ENCODE results near the gene PRKCQ.

DNA sequence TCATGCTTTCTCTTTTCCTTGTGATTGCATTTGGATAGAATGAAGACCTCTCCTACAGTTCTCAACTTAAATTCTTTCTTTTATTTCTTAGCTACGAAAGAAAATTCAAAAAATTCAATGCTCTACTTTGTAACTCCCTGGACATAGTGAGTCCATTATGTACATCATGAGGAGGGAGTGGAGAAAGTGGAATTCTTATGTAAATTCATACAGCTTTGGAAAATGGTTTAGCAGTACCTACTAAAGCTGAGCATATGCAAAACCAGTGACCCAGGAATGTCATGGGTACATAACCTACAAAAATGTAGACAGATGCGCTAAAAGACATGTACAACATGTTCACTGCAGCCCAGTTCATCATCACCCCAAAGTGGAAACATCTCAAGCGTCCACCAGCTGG is 8.8 kb upstream of the PRKCQ start:
- TF ChIP-seq, protein P1, sequence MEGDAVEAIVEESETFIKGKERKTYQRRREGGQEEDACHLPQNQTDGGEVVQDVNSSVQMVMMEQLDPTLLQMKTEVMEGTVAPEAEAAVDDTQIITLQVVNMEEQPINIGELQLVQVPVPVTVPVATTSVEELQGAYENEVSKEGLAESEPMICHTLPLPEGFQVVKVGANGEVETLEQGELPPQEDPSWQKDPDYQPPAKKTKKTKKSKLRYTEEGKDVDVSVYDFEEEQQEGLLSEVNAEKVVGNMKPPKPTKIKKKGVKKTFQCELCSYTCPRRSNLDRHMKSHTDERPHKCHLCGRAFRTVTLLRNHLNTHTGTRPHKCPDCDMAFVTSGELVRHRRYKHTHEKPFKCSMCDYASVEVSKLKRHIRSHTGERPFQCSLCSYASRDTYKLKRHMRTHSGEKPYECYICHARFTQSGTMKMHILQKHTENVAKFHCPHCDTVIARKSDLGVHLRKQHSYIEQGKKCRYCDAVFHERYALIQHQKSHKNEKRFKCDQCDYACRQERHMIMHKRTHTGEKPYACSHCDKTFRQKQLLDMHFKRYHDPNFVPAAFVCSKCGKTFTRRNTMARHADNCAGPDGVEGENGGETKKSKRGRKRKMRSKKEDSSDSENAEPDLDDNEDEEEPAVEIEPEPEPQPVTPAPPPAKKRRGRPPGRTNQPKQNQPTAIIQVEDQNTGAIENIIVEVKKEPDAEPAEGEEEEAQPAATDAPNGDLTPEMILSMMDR (optimal IDR thresholded peaks at IDR 0.05 in 1 of 3, IDR thresholded peaks at IDR 0.05 in 1 of 3, conservative IDR thresholded peaks at IDR 0.05 in 1 of 3; ENCODE audit: extremely low read depth in 1 of 3, insufficient read depth in 2 of 3, low read length in 3 of 3) = no peak
- TF ChIP-seq EZH2 (IDR thresholded peaks at IDR 0.05; ENCODE audit: low read length) = no peak

Measured in keratinocyte (primary cell).